Nephron (organoid): ENCODE data around the gene PRPF19.

ENCODE experiments used
- H3K27ac Mint-ChIP-seq, 3 experiments: 2 replicates each; pipeline ENCODE4 v1.8.0; 2020; ENCODE audit warnings: mixed read lengths in 3 of 3, mild to moderate bottlenecking in 2 of 3, moderate library complexity in 1 of 3
- H3K27me3 Mint-ChIP-seq: 2 replicates; pipeline ENCODE4 v1.8.0; 2021; ENCODE audit warnings: low read depth, mild to moderate bottlenecking, moderate library complexity, mixed read lengths
- H3K36me3 Mint-ChIP-seq: 2 replicates; pipeline ENCODE4 v1.8.0; 2020; ENCODE audit warnings: low read depth, mixed read lengths
- H3K4me1 Mint-ChIP-seq: 2 replicates; pipeline ENCODE4 v1.8.0; 2020; ENCODE audit warnings: mixed read lengths
- H3K4me3 Mint-ChIP-seq, 3 experiments: 2 replicates each; pipeline ENCODE4 v1.8.0; 2020; ENCODE audit warnings: mild to moderate bottlenecking in 3 of 3, mixed read lengths in 3 of 3, moderate library complexity in 2 of 3
- H3K9me3 Mint-ChIP-seq: 2 replicates; pipeline ENCODE4 v1.8.0; 2020; ENCODE audit warnings: mixed read lengths
- TF ChIP-seq, protein P1 (sequence below), 3 experiments: fragments of 200-600 bp; sonication (generic); IDR thresholded peaks; one replicate each; pipeline ENCODE4 v1.5.0; 2021; ENCODE audit warnings: antibody characterized with exemption in 3 of 3; ENCODE audit not compliant: unreplicated experiment in 3 of 3

The PRPF19 gene

DNA sequence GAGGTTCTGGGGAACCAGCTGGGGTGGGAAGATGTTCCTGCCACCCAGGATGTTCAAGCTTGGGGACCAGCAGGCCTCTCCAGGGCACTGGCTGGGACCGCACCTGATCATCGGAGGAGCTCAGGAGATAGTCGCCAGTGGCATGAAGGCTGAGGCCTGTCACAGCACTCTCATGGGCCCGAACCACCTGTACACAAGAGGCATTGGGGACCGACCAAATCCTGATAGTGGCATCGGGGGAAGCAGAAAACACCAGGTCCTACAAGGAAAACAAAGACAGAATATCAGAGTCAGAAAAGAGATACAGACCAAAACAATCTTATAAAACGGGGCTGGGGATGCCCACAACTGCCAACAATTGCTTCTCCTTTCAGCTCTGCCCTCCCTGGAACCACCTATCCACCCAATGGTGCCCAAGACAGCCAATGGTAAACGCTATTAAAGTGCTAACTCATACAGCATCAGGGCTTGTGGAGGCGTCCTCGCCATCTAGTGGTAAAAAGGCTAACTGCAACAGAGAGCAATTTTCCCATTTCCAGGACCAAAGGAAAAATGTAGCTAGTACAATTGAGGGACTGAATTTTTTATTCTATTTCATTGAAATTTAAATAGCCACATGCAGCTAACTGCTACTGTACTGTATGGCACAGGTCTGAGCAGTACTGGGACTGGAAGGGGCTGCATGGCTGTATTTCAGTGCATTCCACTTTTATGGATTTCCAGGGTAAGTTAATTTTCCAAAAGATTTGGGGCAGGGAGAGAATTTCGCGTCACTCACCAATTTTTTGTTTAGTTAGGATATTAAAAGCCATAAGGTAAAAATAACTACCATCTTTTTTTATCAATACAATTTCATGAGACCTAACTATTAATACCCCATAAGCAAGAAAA lies 7.1 kb downstream of the PRPF19 start:
- Mint-ChIP-seq H3K36me3 (peaks cover 79% of the 10 kb centered on the region), H3K9me3 (no peaks in the 10 kb centered on the region), H3K4me3 (peak overlapping the region in 1 of 3 experiments; percentile 36), H3K27me3 (no peaks in the 10 kb centered on the region), H3K4me1 (peaks cover 7% of the 10 kb centered on the region), H3K27ac (no peak overlapping the region)
- TF ChIP-seq, protein P1, sequence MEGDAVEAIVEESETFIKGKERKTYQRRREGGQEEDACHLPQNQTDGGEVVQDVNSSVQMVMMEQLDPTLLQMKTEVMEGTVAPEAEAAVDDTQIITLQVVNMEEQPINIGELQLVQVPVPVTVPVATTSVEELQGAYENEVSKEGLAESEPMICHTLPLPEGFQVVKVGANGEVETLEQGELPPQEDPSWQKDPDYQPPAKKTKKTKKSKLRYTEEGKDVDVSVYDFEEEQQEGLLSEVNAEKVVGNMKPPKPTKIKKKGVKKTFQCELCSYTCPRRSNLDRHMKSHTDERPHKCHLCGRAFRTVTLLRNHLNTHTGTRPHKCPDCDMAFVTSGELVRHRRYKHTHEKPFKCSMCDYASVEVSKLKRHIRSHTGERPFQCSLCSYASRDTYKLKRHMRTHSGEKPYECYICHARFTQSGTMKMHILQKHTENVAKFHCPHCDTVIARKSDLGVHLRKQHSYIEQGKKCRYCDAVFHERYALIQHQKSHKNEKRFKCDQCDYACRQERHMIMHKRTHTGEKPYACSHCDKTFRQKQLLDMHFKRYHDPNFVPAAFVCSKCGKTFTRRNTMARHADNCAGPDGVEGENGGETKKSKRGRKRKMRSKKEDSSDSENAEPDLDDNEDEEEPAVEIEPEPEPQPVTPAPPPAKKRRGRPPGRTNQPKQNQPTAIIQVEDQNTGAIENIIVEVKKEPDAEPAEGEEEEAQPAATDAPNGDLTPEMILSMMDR (IDR thresholded peaks at IDR 0.05; ENCODE audit: unreplicated experiment in 3 of 3), result peak; percentile 90 to 94 (median 93)

DNA sequence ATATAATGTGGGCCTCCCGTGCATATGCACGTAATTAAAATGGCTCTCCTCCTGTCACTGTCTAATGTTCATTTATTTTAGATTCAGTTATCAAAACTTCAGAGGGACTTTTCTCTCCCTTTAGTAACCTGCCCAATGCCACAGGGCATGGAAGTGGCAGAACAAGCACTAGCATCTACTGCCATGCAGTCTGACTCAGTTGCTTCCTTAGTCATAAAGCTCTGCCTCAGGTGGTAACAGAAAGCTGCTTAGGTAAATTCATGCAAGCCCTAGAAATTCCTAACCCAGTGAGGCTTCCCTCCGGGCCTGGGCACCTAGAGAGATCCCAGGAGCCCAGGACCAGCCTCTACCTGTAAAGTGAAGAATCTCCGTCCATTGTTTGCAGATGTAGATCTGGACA lies 8.9 kb downstream of the PRPF19 start:
- Mint-ChIP-seq H3K4me3 (no peak overlapping the region), H3K9me3 (no peaks in the 10 kb centered on the region), H3K4me1 (no peaks in the 10 kb centered on the region)

DNA sequence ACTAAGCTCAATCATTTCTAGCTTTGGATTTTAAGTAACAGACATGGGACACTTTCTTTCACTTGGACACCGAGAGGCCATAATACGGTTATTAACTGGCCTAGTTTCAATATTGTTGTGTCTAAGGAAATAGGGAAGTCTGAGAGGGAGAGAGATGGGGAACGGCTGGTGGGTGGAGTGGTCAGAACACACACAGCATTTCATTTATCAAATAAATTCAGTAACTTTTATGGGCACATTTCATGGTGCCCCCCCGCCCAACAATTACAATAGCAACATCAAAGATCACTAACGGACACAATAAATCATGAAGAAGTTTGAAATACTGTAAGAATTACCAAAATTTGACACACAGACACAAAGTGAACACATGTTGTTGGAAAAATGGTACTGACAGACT lies 10.7 kb downstream of the PRPF19 start:
- Mint-ChIP-seq H3K4me3 (no peak overlapping the region), H3K4me1 (no peaks in the 10 kb centered on the region), H3K27me3 (no peaks in the 10 kb centered on the region), H3K9me3 (no peaks in the 10 kb centered on the region), H3K36me3 (peaks cover 81% of the 10 kb centered on the region), H3K27ac (no peak overlapping the region)
- TF ChIP-seq, protein P1 (IDR thresholded peaks at IDR 0.05; ENCODE audit: unreplicated experiment in 3 of 3), result no peak

More for the DNA sequence above, 8.9 kb downstream of the PRPF19 start:
- no peaks in the 10 kb centered on the region for H3K27me3 Mint-ChIP-seq
- H3K27ac Mint-ChIP-seq, result no peak overlapping the region
- TF ChIP-seq, protein P1 (IDR thresholded peaks at IDR 0.05; ENCODE audit: unreplicated experiment in 3 of 3), result no peak
- H3K36me3 Mint-ChIP-seq, result peaks cover 80% of the 10 kb centered on the region

DNA sequence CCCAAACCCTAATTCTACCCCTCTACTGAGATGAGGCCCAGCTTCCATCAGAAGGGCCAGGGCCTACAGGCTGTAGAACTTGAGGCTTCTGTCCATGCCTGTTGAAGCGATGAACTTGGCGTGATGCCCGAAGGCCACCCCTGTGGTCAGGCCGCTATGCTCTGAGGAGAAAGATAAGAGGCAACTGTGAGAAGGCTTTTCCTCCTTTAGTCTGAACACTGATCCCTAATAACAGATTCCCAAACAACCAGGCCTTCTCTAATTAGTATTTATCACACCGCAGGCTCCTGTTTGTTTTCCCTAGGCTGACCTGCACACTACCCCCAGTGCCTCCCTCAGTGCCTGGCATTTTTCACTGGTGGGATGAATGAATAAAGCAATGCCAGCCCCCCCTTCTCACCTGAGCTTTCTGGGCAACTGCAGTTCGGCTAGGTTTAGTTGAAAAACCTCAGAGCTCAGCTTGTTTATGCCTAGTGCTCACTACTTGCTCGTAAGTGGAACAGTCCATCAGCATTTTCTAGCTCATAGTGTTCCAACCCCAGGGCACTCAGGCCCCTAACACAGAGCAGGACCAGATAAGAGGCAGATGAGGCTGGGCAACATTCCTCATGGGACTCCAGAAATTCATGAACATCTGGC lies 15.2 kb downstream of the PRPF19 start:
- TF ChIP-seq, protein P1 (IDR thresholded peaks at IDR 0.05; ENCODE audit: unreplicated experiment in 3 of 3), result no peak
- Mint-ChIP-seq H3K36me3 (peaks cover 56% of the 10 kb centered on the region), H3K27ac (no peak overlapping the region), H3K4me3 (no peak overlapping the region), H3K4me1 (no peaks in the 10 kb centered on the region), H3K27me3 (no peaks in the 10 kb centered on the region), H3K9me3 (peaks cover 2% of the 10 kb centered on the region)

DNA sequence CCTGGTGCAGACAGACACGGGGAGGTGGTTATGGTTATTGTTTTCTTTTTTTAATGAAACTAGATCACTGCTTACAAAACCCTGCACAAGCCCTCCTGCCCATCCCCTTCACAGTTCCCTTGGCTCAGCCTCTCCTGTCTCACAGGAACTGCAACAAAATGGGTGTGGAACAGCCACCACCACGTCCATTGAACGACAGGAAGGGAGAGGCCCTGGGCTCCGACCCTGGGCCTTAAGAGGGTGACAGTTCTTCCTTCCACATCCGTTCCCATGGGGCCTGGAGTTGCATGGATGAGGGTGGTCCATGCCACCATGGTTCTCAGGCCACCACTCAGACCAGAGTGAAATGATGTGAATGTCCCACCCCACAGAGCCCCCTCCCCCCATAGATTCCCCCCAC lies 15.7 kb downstream of the PRPF19 start:
- no peak overlapping the region for H3K27ac Mint-ChIP-seq
- no peaks in the 10 kb centered on the region for H3K4me1 Mint-ChIP-seq
- H3K9me3 Mint-ChIP-seq, result peaks cover 2% of the 10 kb centered on the region
- TF ChIP-seq, protein P1 (IDR thresholded peaks at IDR 0.05; ENCODE audit: unreplicated experiment in 3 of 3), result no peak
- no peak overlapping the region for H3K4me3 Mint-ChIP-seq
- H3K27me3 Mint-ChIP-seq, result no peaks in the 10 kb centered on the region
- peaks cover 53% of the 10 kb centered on the region for H3K36me3 Mint-ChIP-seq
